ENCODE measurements around the gene VPS37D. TPM values are rescaled to one million over a fixed set of nuclear protein-coding genes. Genes with fewer than 3 reads are reported as not detected.
A peak's percentile ranks its signal among the peaks of the same experiment; 100 is the strongest.
"Not testable (repeated sequence)": the region's sequence is repeated elsewhere in the genome, so short reads cannot be mapped to it uniquely, and the experiment has no call there.

The VPS37D gene
- total RNA-seq, 4 donors from 2014 or later: 3.9 to 5.6 (median 4.7) TPM

DNA sequence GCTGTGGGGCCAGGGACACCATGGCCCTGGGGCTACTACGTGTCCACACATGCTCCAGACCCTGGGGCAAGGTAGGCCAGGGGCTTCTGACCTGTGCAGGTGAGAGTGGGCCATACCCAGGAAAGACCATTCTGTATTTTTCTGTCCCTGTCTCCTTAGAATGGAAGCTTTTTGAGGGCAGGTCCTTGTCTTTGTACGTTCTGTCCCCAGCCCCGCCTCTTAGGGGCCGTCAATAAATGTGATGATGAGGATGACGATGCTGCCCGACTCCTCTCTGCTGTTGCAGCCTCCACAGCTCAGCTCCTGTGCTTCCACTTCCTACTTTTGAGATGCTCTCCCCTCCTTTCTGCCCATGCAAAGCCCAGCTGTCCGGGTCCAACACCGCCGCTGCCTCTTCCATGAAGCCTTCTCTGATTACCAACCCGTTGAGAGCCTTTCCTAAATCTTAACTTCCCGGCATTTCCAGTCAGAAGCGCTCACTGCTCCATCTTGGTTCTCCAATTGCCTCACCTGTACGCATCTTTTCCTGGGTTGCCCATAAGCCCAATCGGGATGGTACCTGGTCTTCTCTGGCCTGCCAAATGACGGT is 4.3 kb downstream of the VPS37D start:
- WGBS, 2 donors: 95 to 97% methylated on average over 15 of the region's 15 CpGs
- Histone ChIP-seq H3K36me3 (no peaks in the 10 kb centered on the region), H3K27ac (no peak overlapping the region), H3K27me3 (no peaks in the 10 kb centered on the region), H3K4me1 (peaks cover 8 to 14% of the 10 kb centered on the region in 2 donors), H3K4me3 (replicated peaks in 1 of 3) (no peak overlapping the region), H3K9me3 (no peaks in the 10 kb centered on the region)
- intact Hi-C loops (cut with DNase I): loop anchor here (10.0 kb wide), 1 partner anchor 57 kb away; no protein-coding TSS in a partner anchor
- no peak for DNase-seq
- TF ChIP-seq, protein P1, sequence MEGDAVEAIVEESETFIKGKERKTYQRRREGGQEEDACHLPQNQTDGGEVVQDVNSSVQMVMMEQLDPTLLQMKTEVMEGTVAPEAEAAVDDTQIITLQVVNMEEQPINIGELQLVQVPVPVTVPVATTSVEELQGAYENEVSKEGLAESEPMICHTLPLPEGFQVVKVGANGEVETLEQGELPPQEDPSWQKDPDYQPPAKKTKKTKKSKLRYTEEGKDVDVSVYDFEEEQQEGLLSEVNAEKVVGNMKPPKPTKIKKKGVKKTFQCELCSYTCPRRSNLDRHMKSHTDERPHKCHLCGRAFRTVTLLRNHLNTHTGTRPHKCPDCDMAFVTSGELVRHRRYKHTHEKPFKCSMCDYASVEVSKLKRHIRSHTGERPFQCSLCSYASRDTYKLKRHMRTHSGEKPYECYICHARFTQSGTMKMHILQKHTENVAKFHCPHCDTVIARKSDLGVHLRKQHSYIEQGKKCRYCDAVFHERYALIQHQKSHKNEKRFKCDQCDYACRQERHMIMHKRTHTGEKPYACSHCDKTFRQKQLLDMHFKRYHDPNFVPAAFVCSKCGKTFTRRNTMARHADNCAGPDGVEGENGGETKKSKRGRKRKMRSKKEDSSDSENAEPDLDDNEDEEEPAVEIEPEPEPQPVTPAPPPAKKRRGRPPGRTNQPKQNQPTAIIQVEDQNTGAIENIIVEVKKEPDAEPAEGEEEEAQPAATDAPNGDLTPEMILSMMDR (IDR thresholded peaks at IDR 0.05): no peak
- TF ChIP-seq POLR2A (IDR thresholded peaks at IDR 0.05): no peak

DNA sequence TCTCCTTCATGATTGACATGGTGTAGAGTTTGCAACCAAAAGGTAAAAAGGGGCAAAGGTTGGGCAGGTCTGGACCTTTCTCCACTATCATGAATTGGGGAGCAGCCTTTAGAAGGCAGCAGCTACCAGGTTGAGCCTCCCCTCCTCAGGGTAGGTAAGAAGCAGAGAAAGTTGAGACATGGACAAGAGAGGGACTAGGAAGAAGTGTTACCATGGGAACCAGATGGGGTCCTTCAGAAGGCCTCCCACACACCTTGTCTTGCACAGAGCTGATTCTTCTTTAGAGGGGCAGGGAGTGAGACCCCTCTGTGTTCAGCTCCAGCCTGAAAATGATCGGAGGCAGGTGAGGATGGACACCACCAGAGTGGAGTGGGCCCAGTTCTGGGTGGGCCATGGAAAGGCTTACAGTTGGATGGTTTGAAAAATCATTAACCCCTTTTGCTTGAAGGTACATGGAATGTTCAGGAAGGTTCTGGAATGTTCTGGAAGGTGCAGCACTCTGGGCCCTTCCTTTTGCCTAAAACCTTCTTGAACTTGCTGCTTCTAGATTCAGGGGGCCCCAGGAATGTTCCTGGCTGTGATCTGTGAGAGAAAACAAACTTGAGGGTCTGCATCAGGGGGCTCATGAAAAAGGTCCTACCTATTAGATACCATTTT is 7.0 kb downstream of the VPS37D start:
- H3K4me1 ChIP-seq: peaks cover 5 to 14% of the 10 kb centered on the region in 2 donors
- no peak for DNase-seq
- TF ChIP-seq, protein P1 (IDR thresholded peaks at IDR 0.05): no peak
- no peak for TF ChIP-seq POLR2A (IDR thresholded peaks at IDR 0.05)
- no peaks in the 10 kb centered on the region for H3K9me3 ChIP-seq
- intact Hi-C loops (cut with DNase I): loop anchor here (10.0 kb wide), 1 partner anchor 60 kb away; no protein-coding TSS in a partner anchor
- H3K36me3 ChIP-seq: no peaks in the 10 kb centered on the region
- no peak overlapping the region for H3K27ac ChIP-seq
- no peak overlapping the region for H3K4me3 ChIP-seq (replicated peaks in 1 of 3)
- WGBS, 2 donors: 100% methylated on average over 1 of the region's 1 CpG
- no peaks in the 10 kb centered on the region for H3K27me3 ChIP-seq

DNA sequence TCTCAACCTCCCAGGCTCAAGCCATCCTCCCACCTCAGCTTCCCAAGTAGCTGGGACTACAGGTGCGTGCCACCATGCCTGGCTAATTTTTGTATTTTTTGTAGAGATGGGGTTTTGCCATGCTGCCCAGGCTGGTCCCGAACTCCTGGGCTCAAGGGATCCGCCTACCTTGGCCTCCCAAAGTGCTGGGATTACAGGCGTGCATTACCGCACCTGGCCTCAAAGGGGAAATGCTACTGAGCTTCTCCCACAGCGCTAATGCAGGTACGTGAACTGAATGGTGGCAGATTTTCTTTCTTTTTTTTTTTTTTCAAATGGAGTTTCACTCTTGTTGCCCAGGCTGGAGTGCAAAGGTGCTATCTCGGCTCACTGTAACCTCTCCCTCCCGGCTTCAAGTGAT is 8.4 kb downstream of the VPS37D start:
- H3K9me3 ChIP-seq; H3K27ac ChIP-seq; H3K4me3 ChIP-seq (replicated peaks in 1 of 3); DNase-seq; H3K27me3 ChIP-seq; H3K36me3 ChIP-seq: not testable (repeated sequence)
- H3K4me1 ChIP-seq: peaks cover 16 to 27% of the 10 kb centered on the region in 2 donors
- WGBS, 2 donors: 81 to 92% methylated on average over 9 of the region's 9 CpGs
- intact Hi-C loops (cut with DNase I): loop anchor here (10.0 kb wide), 1 partner anchor 61 kb away; no protein-coding TSS in a partner anchor

DNA sequence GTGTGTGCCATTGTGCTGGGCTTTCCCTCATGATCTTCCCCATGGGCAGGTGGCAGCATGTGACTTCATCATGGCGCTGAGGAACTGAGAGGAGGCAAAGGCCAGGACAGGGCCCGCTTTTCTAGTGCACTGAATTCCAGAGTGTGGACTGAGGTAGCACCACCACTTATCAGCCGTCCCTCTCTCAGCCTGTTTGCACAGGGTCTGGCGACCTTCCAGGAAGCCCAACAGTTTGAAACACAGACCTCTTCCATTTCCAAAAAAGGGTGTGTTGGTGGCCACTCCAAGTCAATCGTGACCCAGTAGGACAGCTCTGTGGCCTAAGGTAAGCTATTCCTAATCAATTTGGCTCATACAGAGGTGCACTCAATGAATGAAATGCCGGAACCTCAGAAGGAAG is 11.2 kb downstream of the VPS37D start:
- H3K4me1 ChIP-seq: peaks cover 34 to 43% of the 10 kb centered on the region in 2 donors
- peak overlapping the region; percentile 60 to 78 (median 76) for H3K27ac ChIP-seq
- H3K36me3 ChIP-seq: no peaks in the 10 kb centered on the region
- H3K27me3 ChIP-seq: no peaks in the 10 kb centered on the region
- 57 to 64% methylated on average over 6 of the region's 6 CpGs for whole genome bisulfite sequencing, 2 donors
- intact Hi-C loops (cut with DNase I): loop anchor here (10.0 kb wide), 1 partner anchor 64 kb away; no protein-coding TSS in a partner anchor
- no peaks in the 10 kb centered on the region for H3K9me3 ChIP-seq
- TF ChIP-seq, protein P1 (IDR thresholded peaks at IDR 0.05): no peak
- TF ChIP-seq POLR2A (IDR thresholded peaks at IDR 0.05): peak in 1 of 2 donors; percentile 25
- no peak overlapping the region for H3K4me3 ChIP-seq (replicated peaks in 1 of 3)
- peak; percentile 73 to 77 for DNase-seq

DNA sequence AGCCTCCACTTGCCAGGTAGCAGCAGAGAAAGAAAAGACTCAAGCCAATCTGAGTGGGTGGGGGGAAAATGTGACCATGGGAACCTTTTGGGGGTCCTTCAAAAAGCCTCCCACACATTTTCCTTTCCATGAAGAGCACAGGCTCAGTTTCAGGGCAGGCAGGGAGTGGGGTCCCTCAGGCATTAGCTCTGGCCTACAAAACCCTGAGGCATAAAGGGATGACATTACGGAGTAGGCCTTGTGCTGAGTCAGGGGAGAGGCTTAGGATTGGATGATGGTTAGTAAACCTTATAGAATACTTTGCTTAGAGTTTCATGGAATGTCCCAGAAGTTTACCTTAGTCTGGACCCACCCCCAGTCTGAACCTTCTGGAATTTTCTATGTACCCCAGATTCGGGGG is 12.1 kb downstream of the VPS37D start:
- H3K27me3 ChIP-seq: no peaks in the 10 kb centered on the region
- no peaks in the 10 kb centered on the region for H3K9me3 ChIP-seq
- intact Hi-C loops (cut with DNase I): loop anchor here (10.0 kb wide), 1 partner anchor 65 kb away; no protein-coding TSS in a partner anchor
- H3K36me3 ChIP-seq: no peaks in the 10 kb centered on the region
- no peak for DNase-seq
- peaks cover 39 to 49% of the 10 kb centered on the region in 2 donors for H3K4me1 ChIP-seq
- WGBS, 2 donors: 57 to 67% methylated on average over 2 of the region's 2 CpGs
- H3K27ac ChIP-seq: peak overlapping the region; percentile 60 to 78 (median 76)
- TF ChIP-seq, protein P1 (IDR thresholded peaks at IDR 0.05): no peak
- TF ChIP-seq POLR2A (IDR thresholded peaks at IDR 0.05): no peak
- H3K4me3 ChIP-seq (replicated peaks in 1 of 3): no peak overlapping the region
